Parathyroid adenoma (tissue), 2 donors: Measurements from ENCODE around the gene PPAT.
"Not testable (repeated sequence)": the region's sequence is repeated elsewhere in the genome, so short reads cannot be mapped to it uniquely, and the experiment has no call there.

Source experiments
- H2AFZ ChIP-seq: fragments of 300-600 bp; sonication (generic); one replicate; pipeline ENCODE4 v1.7.0; 2017; ENCODE audit warnings: antibody characterized with exemption, mild to moderate bottlenecking
- H3K27ac ChIP-seq: fragments of 300-600 bp; sonication (generic); one replicate; pipeline ENCODE4 v1.7.0; 2017
- H3K27me3 ChIP-seq: fragments of 300-600 bp; sonication (generic); one replicate; pipeline ENCODE4 v1.7.0; 2017; ENCODE audit warnings: low read length; ENCODE audit not compliant: control insufficient read depth, insufficient read depth
- H3K36me3 ChIP-seq: fragments of 300-600 bp; sonication (generic); one replicate; pipeline ENCODE4 v1.7.0; 2017; ENCODE audit warnings: low read length; ENCODE audit not compliant: control insufficient read depth, insufficient read depth
- H3K4me1 ChIP-seq: fragments of 300-600 bp; sonication (generic); one replicate; pipeline ENCODE4 v1.7.0; 2017; ENCODE audit warnings: control low read depth
- H3K4me2 ChIP-seq: fragments of 300-600 bp; sonication (generic); one replicate; pipeline ENCODE4 v1.7.0; 2017; ENCODE audit warnings: low read length
- H3K4me3 ChIP-seq: fragments of 300-600 bp; sonication (generic); one replicate; pipeline ENCODE4 v1.7.0; 2017; ENCODE audit warnings: low read depth, low read length
- H3K79me2 ChIP-seq: fragments of 300-600 bp; sonication (generic); one replicate; pipeline ENCODE4 v1.7.0; 2017; ENCODE audit warnings: control low read depth
- H3K9ac ChIP-seq: fragments of 300-600 bp; sonication (generic); one replicate; pipeline ENCODE4 v1.7.0; 2017; ENCODE audit warnings: mild to moderate bottlenecking
- H3K9me3 ChIP-seq: fragments of 300-600 bp; sonication (generic); one replicate; pipeline ENCODE4 v1.7.0; 2017; ENCODE audit warnings: low read length; ENCODE audit not compliant: control insufficient read depth
- TF ChIP-seq, protein P1 (sequence below): fragments of 300-600 bp; sonication (generic); IDR thresholded peaks from one replicate; pipeline ENCODE4 v1.7.0; 2017; ENCODE audit warnings: antibody characterized with exemption, mild to moderate bottlenecking
- donor health status: primary hyperparathyroidism.

Gene PPAT

DNA sequence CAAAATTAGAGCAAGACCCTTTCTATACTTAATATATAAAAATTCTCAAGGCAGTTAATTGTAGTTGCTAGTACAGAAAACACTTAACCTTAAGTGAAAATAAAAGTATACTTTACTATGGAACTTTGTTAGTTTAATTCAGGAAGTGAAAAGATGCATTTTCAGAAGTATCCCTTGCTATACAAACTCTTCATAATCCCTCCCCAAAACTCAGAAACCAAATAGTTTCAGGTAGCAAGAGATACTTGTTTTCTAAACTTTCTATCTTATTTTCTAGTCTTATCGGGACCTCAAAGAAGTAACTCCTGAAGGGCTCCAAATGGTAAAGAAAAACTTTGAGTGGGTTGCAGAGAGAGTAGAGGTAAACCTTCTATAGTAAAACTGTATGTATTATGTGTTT is 14.9 kb upstream of the PPAT start:
- Histone ChIP-seq H3K36me3 (no peaks in the 10 kb centered on the region), H3K9ac (no peak overlapping the region), H2AFZ (no peak overlapping the region), H3K27ac (no peak overlapping the region), H3K4me1 (no peaks in the 10 kb centered on the region), H3K9me3 (no peaks in the 10 kb centered on the region), H3K79me2 (no peaks in the 10 kb centered on the region), H3K4me2 (no peak overlapping the region), H3K4me3 (no peak overlapping the region), H3K27me3 (no peaks in the 10 kb centered on the region)
- TF ChIP-seq, protein P1, sequence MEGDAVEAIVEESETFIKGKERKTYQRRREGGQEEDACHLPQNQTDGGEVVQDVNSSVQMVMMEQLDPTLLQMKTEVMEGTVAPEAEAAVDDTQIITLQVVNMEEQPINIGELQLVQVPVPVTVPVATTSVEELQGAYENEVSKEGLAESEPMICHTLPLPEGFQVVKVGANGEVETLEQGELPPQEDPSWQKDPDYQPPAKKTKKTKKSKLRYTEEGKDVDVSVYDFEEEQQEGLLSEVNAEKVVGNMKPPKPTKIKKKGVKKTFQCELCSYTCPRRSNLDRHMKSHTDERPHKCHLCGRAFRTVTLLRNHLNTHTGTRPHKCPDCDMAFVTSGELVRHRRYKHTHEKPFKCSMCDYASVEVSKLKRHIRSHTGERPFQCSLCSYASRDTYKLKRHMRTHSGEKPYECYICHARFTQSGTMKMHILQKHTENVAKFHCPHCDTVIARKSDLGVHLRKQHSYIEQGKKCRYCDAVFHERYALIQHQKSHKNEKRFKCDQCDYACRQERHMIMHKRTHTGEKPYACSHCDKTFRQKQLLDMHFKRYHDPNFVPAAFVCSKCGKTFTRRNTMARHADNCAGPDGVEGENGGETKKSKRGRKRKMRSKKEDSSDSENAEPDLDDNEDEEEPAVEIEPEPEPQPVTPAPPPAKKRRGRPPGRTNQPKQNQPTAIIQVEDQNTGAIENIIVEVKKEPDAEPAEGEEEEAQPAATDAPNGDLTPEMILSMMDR: no peak

DNA sequence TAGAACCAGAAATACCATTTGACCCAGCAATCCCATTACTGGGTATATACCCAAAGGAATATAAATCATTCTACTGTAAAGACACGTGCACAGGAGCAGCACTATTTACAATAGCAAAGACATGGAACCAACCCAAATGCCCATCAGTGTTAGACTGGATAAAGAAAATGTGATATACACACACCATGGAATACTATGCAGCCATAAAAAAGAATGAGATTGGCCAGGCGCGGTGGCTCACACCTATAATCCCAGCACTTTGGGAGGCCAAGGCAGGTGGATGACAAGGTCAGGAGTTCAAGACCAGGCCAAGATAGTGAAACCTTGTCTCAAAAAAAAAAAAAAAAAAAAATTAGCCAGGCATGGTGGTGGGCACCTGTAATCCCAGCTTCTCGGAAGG is 14.1 kb upstream of the PPAT start:
- H3K4me3 ChIP-seq, H3K27ac ChIP-seq, H2AFZ ChIP-seq, H3K4me1 ChIP-seq, H3K4me2 ChIP-seq, H3K9me3 ChIP-seq, H3K79me2 ChIP-seq, H3K9ac ChIP-seq, H3K27me3 ChIP-seq, H3K36me3 ChIP-seq: not testable (repeated sequence)

DNA sequence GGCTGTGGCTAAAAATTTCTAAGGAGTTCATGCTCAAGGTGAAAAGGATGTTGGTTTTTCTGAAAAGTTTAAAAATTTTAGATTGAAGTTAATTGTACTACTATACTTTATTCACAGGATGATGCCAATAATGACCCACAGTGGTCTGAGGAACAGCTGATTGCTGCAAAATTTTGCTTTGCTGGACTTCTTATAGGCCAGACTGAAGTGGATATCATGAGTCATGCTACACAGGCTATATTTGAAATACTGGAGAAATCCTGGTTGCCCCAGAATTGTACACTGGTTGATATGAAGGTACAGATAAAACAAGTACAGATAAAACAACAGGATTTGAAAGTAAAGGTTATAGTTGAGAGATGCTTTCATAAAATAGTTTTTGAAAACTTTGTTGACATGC is 12.9 kb upstream of the PPAT start:
- H3K4me1 ChIP-seq: no peaks in the 10 kb centered on the region
- no peak overlapping the region for H3K4me3 ChIP-seq
- no peaks in the 10 kb centered on the region for H3K9me3 ChIP-seq
- TF ChIP-seq, protein P1: no peak
- no peaks in the 10 kb centered on the region for H3K79me2 ChIP-seq
- H3K36me3 ChIP-seq: no peaks in the 10 kb centered on the region
- H2AFZ ChIP-seq: no peak overlapping the region
- no peaks in the 10 kb centered on the region for H3K27me3 ChIP-seq
- H3K4me2 ChIP-seq: no peak overlapping the region
- H3K9ac ChIP-seq: no peak overlapping the region
- H3K27ac ChIP-seq: no peak overlapping the region

DNA sequence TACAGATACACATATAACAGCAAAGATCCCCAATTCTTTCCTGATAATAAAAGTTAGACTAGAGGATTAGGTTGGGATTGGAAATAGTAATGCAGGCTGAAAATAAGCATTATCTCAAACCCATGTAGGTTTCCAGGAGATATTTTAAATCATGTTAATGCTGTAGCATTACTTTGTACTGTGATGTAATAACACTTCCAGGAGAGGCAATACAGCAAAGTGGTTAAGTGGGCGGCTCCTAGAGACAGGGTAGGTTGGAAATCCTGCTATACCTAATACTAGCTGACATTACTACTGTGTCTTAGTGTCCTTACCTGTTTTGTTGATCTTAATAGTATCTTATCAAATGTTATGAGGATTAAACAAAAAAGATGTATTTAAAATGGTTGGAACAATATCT is 10.3 kb upstream of the PPAT start:
- Histone ChIP-seq H3K9ac (no peak overlapping the region), H3K79me2 (no peaks in the 10 kb centered on the region), H3K27me3 (no peaks in the 10 kb centered on the region), H3K4me2 (no peak overlapping the region), H3K27ac (no peak overlapping the region), H3K36me3 (no peaks in the 10 kb centered on the region), H3K4me3 (no peak overlapping the region), H3K9me3 (no peaks in the 10 kb centered on the region), H3K4me1 (no peaks in the 10 kb centered on the region), H2AFZ (no peak overlapping the region)
- TF ChIP-seq, protein P1: no peak

DNA sequence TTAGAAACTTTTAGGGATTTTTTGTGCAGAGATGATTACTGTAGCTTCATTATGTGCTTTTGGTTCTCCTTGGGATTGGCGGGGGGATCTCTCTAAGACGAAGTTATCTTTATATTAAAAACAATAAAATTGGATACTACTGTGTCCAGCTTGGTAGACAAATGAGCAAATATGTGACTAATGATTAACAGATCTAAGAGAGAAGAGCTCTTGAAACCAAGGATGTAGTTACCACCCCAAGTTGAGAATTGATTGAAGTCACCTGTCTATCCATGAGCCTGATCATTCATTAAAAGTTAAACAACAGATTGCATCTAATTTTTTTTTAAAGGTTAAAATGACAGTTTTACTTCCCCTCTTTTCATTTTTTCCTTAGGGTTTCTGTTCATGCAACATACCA is 9.3 kb upstream of the PPAT start:
- Histone ChIP-seq H2AFZ (no peak overlapping the region), H3K4me3 (no peak overlapping the region), H3K4me2 (no peak overlapping the region), H3K4me1 (no peaks in the 10 kb centered on the region), H3K27me3 (no peaks in the 10 kb centered on the region), H3K27ac (no peak overlapping the region), H3K9ac (no peak overlapping the region), H3K36me3 (no peaks in the 10 kb centered on the region), H3K9me3 (no peaks in the 10 kb centered on the region), H3K79me2 (no peaks in the 10 kb centered on the region)
- TF ChIP-seq, protein P1: no peak
